H1 (cell line): ENCODE results near the gene HIPK2. TPM values are rescaled to one million over a fixed set of nuclear protein-coding genes. Genes with fewer than 3 reads are reported as not detected.

Source experiments
- CTCF ChIA-PET: fragments of 300-600 bp; sonication (Branson Sonifier 250); formaldehyde crosslinking; loops from one replicate; lab custom pipeline; 2021; ENCODE audit not compliant: partially characterized antibody; lab: Charles Lee
- POLR2A ChIA-PET: fragments of 300-600 bp; sonication (Branson Sonifier 250); formaldehyde crosslinking; loops from one replicate; lab custom pipeline; 2021; ENCODE audit warnings: inconsistent platforms; ENCODE audit not compliant: partially characterized antibody; lab: Charles Lee
- DNase-seq, 2 experiments: peaks; one replicate each; pipeline versions ENCODE4 v3.0.0 to v3.0.0-alpha.2; 2010 to 2022; ENCODE audit warnings: low spot score in 2 of 2, low read depth in 1 of 2, mixed read lengths in 1 of 2
- FAIRE-seq: peaks from 2 replicates; lab custom pipeline; 2011; peaks lifted over from hg19 to GRCh38; lab: Jason Lieb, UNC
- H2AFZ ChIP-seq: 2 replicates; pipeline ENCODE4 v1.8.1; 2012; ENCODE audit warnings: low read length, inconsistent platforms
- H2AK5ac ChIP-seq: 2 replicates; pipeline ENCODE4 v1.6.1; 2013; ENCODE audit warnings: low read depth, low read length
- H2BK120ac ChIP-seq: replicated peaks from 2 replicates; pipeline ENCODE3; 2013; ENCODE audit warnings: low read depth, low read length, inconsistent platforms
- H2BK12ac ChIP-seq: 2 replicates; pipeline ENCODE4 v1.6.1; 2013; ENCODE audit warnings: low read depth, low read length
- H2BK15ac ChIP-seq: 2 replicates; pipeline ENCODE4 v1.6.1; 2013; ENCODE audit warnings: low read length
- H2BK20ac ChIP-seq: 2 replicates; pipeline ENCODE4 v1.6.1; 2013; ENCODE audit warnings: low read length
- H2BK5ac ChIP-seq: 2 replicates; pipeline ENCODE4 v1.6.1; 2013; ENCODE audit warnings: low read depth, low read length
- H3K14ac ChIP-seq: 2 replicates; pipeline ENCODE4 v1.6.1; 2013; ENCODE audit warnings: inconsistent platforms; ENCODE audit not compliant: insufficient read length
- H3K18ac ChIP-seq: 2 replicates; pipeline ENCODE4 v1.6.1; 2013; ENCODE audit warnings: low read length; ENCODE audit errors: extremely low read depth
- H3K23ac ChIP-seq: 2 replicates; pipeline ENCODE4 v1.6.1; 2013; ENCODE audit warnings: inconsistent platforms; ENCODE audit not compliant: insufficient read length
- H3K23me2 ChIP-seq: 2 replicates; pipeline ENCODE4 v1.6.1; 2013; ENCODE audit warnings: low read depth, low read length
- H3K27ac ChIP-seq: 2 replicates; pipeline ENCODE4 v1.6.1; 2011; ENCODE audit warnings: low read depth, low read length, inconsistent platforms
- H3K27me3 ChIP-seq, 4 experiments: replicated peaks in 1 of 4; 1 replicate in 1 of 4; 2 replicates in 3 of 4; pipeline versions ENCODE4 v1.6.1 to v1.8.1; 2011 to 2013; ENCODE audit warnings: low read length in 3 of 4, mild to moderate bottlenecking in 3 of 4, inconsistent platforms in 2 of 4, mixed read lengths in 2 of 4, moderate library complexity in 1 of 4; ENCODE audit not compliant: control insufficient read depth in 3 of 4, insufficient read depth in 3 of 4; ENCODE audit errors: extremely low read depth in 1 of 4
- H3K36me3 ChIP-seq, 4 experiments: 2 replicates each; pipeline versions ENCODE4 v1.6.1 to v1.8.1; 2011 to 2013; ENCODE audit warnings: mild to moderate bottlenecking in 4 of 4, low read length in 3 of 4, moderate library complexity in 2 of 4, control low read depth in 1 of 4, inconsistent platforms in 1 of 4; ENCODE audit not compliant: insufficient read depth in 4 of 4, control insufficient read depth in 2 of 4
- H3K4ac ChIP-seq: replicated peaks from 2 replicates; pipeline ENCODE3; 2013; ENCODE audit warnings: low read length, low read depth, mixed read lengths, inconsistent platforms; ENCODE audit not compliant: insufficient read length
- H3K4me1 ChIP-seq, 4 experiments: replicated peaks in 1 of 4; 1 replicate in 1 of 4; 2 replicates in 3 of 4; pipeline versions ENCODE4 v1.6.1 to v1.8.1; 2011 to 2013; ENCODE audit warnings: low read length in 3 of 4, inconsistent platforms in 2 of 4, mixed read lengths in 1 of 4; ENCODE audit not compliant: insufficient read depth in 4 of 4, control insufficient read depth in 3 of 4
- H3K4me2 ChIP-seq, 2 experiments: 2 replicates each; pipeline versions ENCODE4 v1.6.1 to v1.8.1; 2011 to 2013; ENCODE audit warnings: low read depth in 2 of 2, low read length in 2 of 2, control low read depth in 1 of 2, inconsistent platforms in 1 of 2, mild to moderate bottlenecking in 1 of 2; ENCODE audit not compliant: insufficient read depth in 1 of 2
- H3K4me3 ChIP-seq, 4 experiments: fragments of 200-600, 300-600 bp in 1 of 4; sonication (generic), shearing (Covaris generic), sonication (Bioruptor Twin) in 1 of 4; 2 replicates each; pipeline versions ENCODE4 v1.5.1 to v1.8.1; 2011 to 2016; ENCODE audit warnings: low read length in 4 of 4, low read depth in 3 of 4, control low read depth in 2 of 4, inconsistent platforms in 2 of 4, mild to moderate bottlenecking in 2 of 4, mixed read lengths in 1 of 4, moderate library complexity in 1 of 4; ENCODE audit not compliant: insufficient read depth in 2 of 4; ENCODE audit errors: extremely low read depth in 1 of 4
- H3K56ac ChIP-seq: replicated peaks from 2 replicates; pipeline ENCODE3; 2013; ENCODE audit warnings: low read depth, mild to moderate bottlenecking, mixed read lengths, low read length, inconsistent platforms; ENCODE audit not compliant: insufficient read length
- H3K79me1 ChIP-seq: 2 replicates; pipeline ENCODE4 v1.6.1; 2013; ENCODE audit warnings: low read depth, low read length, control low read depth
- H3K79me2 ChIP-seq, 2 experiments: 2 replicates each; pipeline versions ENCODE4 v1.6.1 to v1.8.1; 2012 to 2013; ENCODE audit warnings: low read length in 2 of 2, mild to moderate bottlenecking in 2 of 2, inconsistent platforms in 1 of 2; ENCODE audit not compliant: insufficient read depth in 2 of 2, control insufficient read depth in 1 of 2
- H3K9ac ChIP-seq, 4 experiments: replicated peaks in 1 of 4; 1 replicate in 1 of 4; 2 replicates in 3 of 4; pipeline versions ENCODE4 v1.6.1 to v1.8.1; 2011 to 2013; ENCODE audit warnings: low read depth in 3 of 4, low read length in 3 of 4, control low read depth in 2 of 4, mild to moderate bottlenecking in 2 of 4, moderate library complexity in 2 of 4, inconsistent platforms in 1 of 4; ENCODE audit errors: extremely low read depth in 1 of 4
- H3K9me3 ChIP-seq, 2 experiments: 2 replicates each; pipeline versions ENCODE4 v1.6.1 to v1.8.1; 2012 to 2013; ENCODE audit warnings: mild to moderate bottlenecking in 2 of 2, moderate library complexity in 2 of 2, control low read depth in 1 of 2, inconsistent platforms in 1 of 2, low read depth in 1 of 2, low read length in 1 of 2, mixed read lengths in 1 of 2; ENCODE audit not compliant: insufficient read depth in 2 of 2
- H4K20me1 ChIP-seq, 2 experiments: replicated peaks in 1 of 2; 2 replicates each; pipeline versions ENCODE3 to v1.8.1; 2011 to 2013; ENCODE audit warnings: inconsistent platforms in 2 of 2, low read length in 2 of 2, mild to moderate bottlenecking in 1 of 2; ENCODE audit not compliant: insufficient read depth in 2 of 2, control insufficient read depth in 1 of 2
- H4K5ac ChIP-seq: 2 replicates; pipeline ENCODE4 v1.6.1; 2013; ENCODE audit warnings: low read length, low read depth, mixed read lengths, inconsistent platforms; ENCODE audit not compliant: insufficient read length
- H4K8ac ChIP-seq: 2 replicates; pipeline ENCODE4 v1.8.0; 2013; ENCODE audit warnings: mild to moderate bottlenecking, moderate library complexity, low read length, inconsistent platforms; ENCODE audit not compliant: insufficient read depth; ENCODE audit errors: extremely low read depth
- H4K91ac ChIP-seq: replicated peaks from 2 replicates; pipeline ENCODE3; 2013; ENCODE audit warnings: low read length, mixed read lengths, inconsistent platforms; ENCODE audit not compliant: insufficient read length
- BACH1 ChIP-seq: IDR thresholded peaks from 2 replicates; pipeline ENCODE4 v1.6.1; 2012; ENCODE audit warnings: low read length, improper control_type of control experiment
- CBX8 ChIP-seq: fragments of 300-800, 300-1000 bp; sonication (generic); IDR thresholded peaks from 2 replicates; pipeline ENCODE4 v1.7.1; 2016; ENCODE audit warnings: low read depth, low read length, borderline replicate concordance
- CHD1 ChIP-seq: IDR thresholded peaks from 2 replicates; pipeline ENCODE4 v1.6.1; 2012; ENCODE audit warnings: low read depth, low read length, improper control_type of control experiment
- CHD2 ChIP-seq: IDR thresholded peaks from 2 replicates; pipeline ENCODE4 v1.6.1; 2012; ENCODE audit warnings: low read length, improper control_type of control experiment
- FOSL1 ChIP-seq: IDR thresholded peaks from 2 replicates; pipeline ENCODE4 v1.6.1; 2011; ENCODE audit warnings: mild to moderate bottlenecking, low read depth, low read length, moderate library complexity; ENCODE audit not compliant: insufficient read depth
- HDAC2 ChIP-seq, 2 experiments: fragments of 300-600 bp in 1 of 2; sonication (generic) in 1 of 2; IDR thresholded peaks; 2 replicates each; pipeline ENCODE4 v1.6.1; 2011 to 2012; ENCODE audit warnings: low read depth in 2 of 2, low read length in 2 of 2, mild to moderate bottlenecking in 2 of 2, moderate library complexity in 2 of 2, borderline replicate concordance in 1 of 2, inconsistent platforms in 1 of 2
- HDAC6 ChIP-seq: IDR thresholded peaks from one replicate; pipeline ENCODE4 v1.7.1; 2012; ENCODE audit warnings: low read depth, mild to moderate bottlenecking, inconsistent platforms, low read length, moderate library complexity
- JUN ChIP-seq: IDR thresholded peaks from 2 replicates; pipeline ENCODE4 v1.6.1; 2011; ENCODE audit warnings: low read depth, mild to moderate bottlenecking, improper control_type of control experiment, low read length
- KDM4A ChIP-seq: IDR thresholded peaks from one replicate; pipeline ENCODE4 v1.7.1; 2012; ENCODE audit warnings: low read depth, mild to moderate bottlenecking, moderate library complexity, low read length, inconsistent platforms; ENCODE audit not compliant: severe bottlenecking
- MAFK ChIP-seq: IDR thresholded peaks from 2 replicates; pipeline ENCODE4 v1.6.1; 2012; ENCODE audit warnings: low read depth, mild to moderate bottlenecking, improper control_type of control experiment, low read length
- NANOG ChIP-seq: IDR thresholded peaks from 2 replicates; pipeline ENCODE4 v1.6.1; 2011; ENCODE audit warnings: low read length, low read depth, mild to moderate bottlenecking, inconsistent platforms; ENCODE audit not compliant: insufficient read depth, poor library complexity, severe bottlenecking
- PHF8 ChIP-seq: fragments of 200-600 bp; sonication (generic); conservative IDR thresholded peaks from 2 replicates; pipeline ENCODE4 v1.7.1; 2012; ENCODE audit warnings: low read depth, mild to moderate bottlenecking, inconsistent platforms, low read length, moderate library complexity
- SP4 ChIP-seq: IDR thresholded peaks from 2 replicates; pipeline ENCODE4 v1.6.1; 2012; ENCODE audit warnings: low read length, inconsistent platforms
- WGBS, 2 experiments: shearing (Covaris generic) in 1 of 2; methylation state at CpG; one replicate each; pipeline versions ENCODE4 v1.1.6 to v1.1.7; 2013 to 2015; ENCODE audit warnings: low lambda C conversion rate in 2 of 2, mixed read lengths in 2 of 2, inconsistent platforms in 1 of 2, low coverage in 1 of 2, missing lambda C conversion rate in 1 of 2; ENCODE audit not compliant: insufficient replicate concordance in 2 of 2, insufficient coverage in 1 of 2, insufficient read length in 1 of 2; ENCODE audit errors: extremely low coverage in 1 of 2, missing lambda C conversion rate in 1 of 2; 5-methylcytosine and 5-hydroxymethylcytosine counted together
- polyA plus RNA-seq, 7 experiments: library from polyadenylated mRNA; depleted of rRNA in 3 of 7; stranded (reverse) in 5 of 7; unstranded in 2 of 7; fragments of >200 nt in 5 of 7; fragments of 200-250 nt in 2 of 7; gene quantifications; 1 replicate in 5 of 7; 2 replicates in 1 of 7; 4 replicates in 1 of 7; pipeline versions ENCODE4 v1.2.1 to v1.2.3, GENCODE V29; 2011 to 2013; ENCODE audit warnings: missing spikeins in 2 of 7, mixed read lengths in 2 of 7
- total RNA-seq: library from RNA; stranded (reverse); fragmentation: NEBNext Ultra II Directional; extraction: Animal tissue kit (Norgen Biotek cat#: 25700); gene quantifications from 2 replicates; pipeline ENCODE4 v1.2.1, GENCODE V29; 2021

HIPK2 gene
- total and polyA plus RNA-seq, 2 of the 8 experiments (the other 6 are each of a cell fraction or from before 2014, with no cell fraction given) = 8.3 to 24.3 TPM

DNA sequence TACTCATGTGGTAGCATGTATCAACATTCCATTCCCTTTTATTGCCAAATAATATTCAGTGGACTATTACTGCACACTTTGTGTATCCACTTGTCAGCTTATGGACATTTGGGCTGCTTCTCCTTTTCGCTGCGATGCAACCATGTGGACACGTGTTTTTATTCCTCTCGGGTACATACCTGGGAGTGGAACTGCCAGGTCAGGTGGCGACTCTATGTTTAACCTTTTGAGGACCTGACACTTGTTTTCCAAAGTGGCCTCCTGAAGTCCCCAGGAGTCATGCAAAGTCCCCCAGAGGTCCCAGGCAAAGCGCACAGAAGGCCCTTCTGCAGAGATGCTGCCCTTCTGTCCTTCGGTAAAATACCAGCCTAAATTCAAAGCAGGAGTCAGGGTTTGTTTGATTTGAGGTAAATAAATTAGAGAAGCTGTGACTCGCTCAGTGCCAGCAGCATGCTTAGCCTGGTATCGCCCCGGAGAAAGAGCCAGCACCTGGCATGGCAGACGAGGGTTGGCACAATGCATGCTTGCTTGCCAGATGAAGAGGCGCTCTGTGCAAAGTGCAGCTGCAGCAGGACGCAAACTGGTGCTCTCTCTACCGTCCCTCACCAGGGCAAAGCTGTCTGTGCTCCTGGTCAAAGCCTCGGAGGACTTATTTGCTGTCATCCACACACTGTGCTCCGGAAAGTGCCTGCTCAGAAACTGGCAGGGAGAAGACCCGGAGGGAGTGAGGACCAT lies 37.8 kb downstream of the HIPK2 start:
- ChIA-PET POLR2A (no interaction called here), CTCF (no interaction called here)
- peaks cover 0 to 3% (median 1%) of the 10 kb centered on the region in 4 experiments; a peak in 3 of 7 replicates for H3K4me1 ChIP-seq
- H4K8ac ChIP-seq = peak overlapping the region; percentile 63; the same call in 1 of the 2 replicates
- no peak overlapping the region for H3K4me2 ChIP-seq
- H3K79me1 ChIP-seq = peaks cover 8% of the 10 kb centered on the region; the same call in 1 of the 2 replicates
- no peak for DNase-seq
- no peak overlapping the region for H3K23ac ChIP-seq
- H3K4ac ChIP-seq = no peak overlapping the region
- H2AK5ac ChIP-seq = no peak overlapping the region
- no peaks in the 10 kb centered on the region; a peak in 1 of 4 replicates for H3K79me2 ChIP-seq
- H3K23me2 ChIP-seq = no peaks in the 10 kb centered on the region
- H3K27ac ChIP-seq = no peak overlapping the region
- H4K20me1 ChIP-seq = peaks cover 1 to 3% of the 10 kb centered on the region in 2 experiments
- no peaks in the 10 kb centered on the region for H3K27me3 ChIP-seq
- no peaks in the 10 kb centered on the region for H3K9me3 ChIP-seq
- no peak overlapping the region for H2BK120ac ChIP-seq
- FAIRE-seq = no peak
- no peak overlapping the region for H4K5ac ChIP-seq
- H3K9ac ChIP-seq = no peak overlapping the region
- H3K36me3 ChIP-seq = no peaks in the 10 kb centered on the region
- H3K14ac ChIP-seq = no peak overlapping the region
- no peak overlapping the region for H2BK5ac ChIP-seq
- WGBS, 2 experiments = 90% methylated on average over 17 of the region's 17 CpGs; no CpG with 5 or more reads in 1 of the 2 experiments
- H2BK15ac ChIP-seq = no peak overlapping the region
- H2AFZ ChIP-seq = no peak overlapping the region
- H4K91ac ChIP-seq = no peak overlapping the region
- no peak overlapping the region for H3K56ac ChIP-seq
- H3K18ac ChIP-seq = no peak overlapping the region
- H2BK20ac ChIP-seq = no peak overlapping the region
- H3K4me3 ChIP-seq = no peak overlapping the region
- no peak overlapping the region for H2BK12ac ChIP-seq
- TF ChIP-seq KDM4A (no peak), BACH1 (no peak), JUN (no peak), CBX8 (no peak), PHF8 (no peak), CHD1 (no peak), FOSL1 (no peak), CHD2 (no peak), SP4 (no peak), HDAC6 (no peak), MAFK (no peak), NANOG (no peak), HDAC2 (IDR thresholded peaks at IDR 0.05; ENCODE audit: borderline replicate concordance in 1 of 2, low read depth in 2 of 2, low read length in 2 of 2) (no peak)
